ENCODE measurements around the gene ATRNL1.

ATRNL1 gene

GRCh38 chr10:115998301-115998700, 905.1 kb downstream of the ATRNL1 start:
- H3K36me3 Mint-ChIP-seq (ENCODE audit: low read depth), result no peaks in the 10 kb centered on the region
- H3K4me1 Mint-ChIP-seq (ENCODE audit: low read depth), result no peaks in the 10 kb centered on the region
- H3K27me3 Mint-ChIP-seq (ENCODE audit: low read depth), result no peaks in the 10 kb centered on the region
- H3K4me3 Mint-ChIP-seq, result no peak overlapping the region
- no peak overlapping the region for H3K27ac Mint-ChIP-seq
- peaks cover 3% of the 10 kb centered on the region for H3K9me3 Mint-ChIP-seq

Measured in T-helper 1 cell treated with Interleukin-12 subunit alpha and Interleukin-12 subunit beta and Interleukin-4 antibody, amounts not matched to agents 30 μg/mL and 1 μg/mL, for 36 hours (primary cell).